Measurements from ENCODE around the gene SLC35B2.

The SLC35B2 gene

DNA sequence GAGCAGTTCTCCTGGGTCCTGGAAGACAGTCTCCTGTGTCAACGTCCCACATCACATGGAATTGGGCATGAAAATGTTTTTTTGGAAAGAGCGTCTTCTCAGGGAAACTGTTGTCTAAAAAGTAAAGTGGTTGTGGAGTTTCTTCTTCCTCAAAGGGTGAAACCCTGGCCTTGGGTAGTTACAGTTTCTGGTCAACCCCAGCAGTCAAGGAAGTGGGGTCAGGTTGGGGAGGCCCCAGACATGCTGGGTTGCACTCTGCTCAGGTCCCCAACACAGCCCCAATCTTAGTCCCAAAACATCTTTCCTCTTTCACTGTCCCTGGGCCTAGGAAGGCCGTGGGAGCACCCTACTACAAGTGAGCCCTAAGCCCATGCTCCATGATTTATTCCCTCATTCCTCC is 9.0 kb upstream of the SLC35B2 start:
- no peak for DNase-seq

GRCh38 chr6:44265722-44266233 is 8.4 kb upstream of the SLC35B2 start:
- DNase-seq: no peak

DNA sequence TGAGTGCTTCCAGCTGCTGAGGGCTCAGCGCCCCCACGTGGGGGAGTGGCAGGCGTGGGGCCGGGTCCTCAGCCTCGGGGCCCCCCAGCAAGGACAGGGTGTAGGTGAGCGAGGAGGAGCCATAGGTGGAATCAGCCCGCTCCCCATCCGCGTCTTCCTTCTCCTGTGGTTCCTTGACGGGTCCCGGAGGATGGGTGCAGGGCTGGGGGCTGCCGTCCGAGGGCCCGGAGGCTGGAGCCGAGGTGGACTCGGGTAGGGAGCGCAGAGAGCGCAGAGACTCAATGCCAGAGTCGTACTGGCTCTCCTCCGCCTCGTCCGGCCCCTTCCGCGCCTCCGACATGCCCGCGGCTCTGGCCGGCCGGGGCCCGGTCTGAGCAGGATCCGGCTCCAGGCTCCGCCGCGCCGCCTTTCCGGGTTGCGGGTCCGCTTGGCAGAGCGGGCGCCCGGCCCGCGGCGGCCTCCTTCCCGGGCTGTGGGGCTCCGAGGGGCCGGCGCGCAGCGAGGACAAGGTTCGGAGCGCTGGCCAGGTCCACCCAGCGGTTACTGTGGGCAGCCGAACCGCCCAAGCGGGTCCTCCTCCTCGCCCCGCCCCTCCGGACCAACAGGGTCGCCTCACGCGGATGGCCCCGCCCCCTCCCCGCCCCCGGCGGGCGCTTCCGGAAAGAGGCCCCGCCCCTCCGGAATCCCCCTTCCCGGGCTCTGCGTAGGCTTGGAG is 7.8 kb upstream of the SLC35B2 start, which contains the start of gene NFKBIE:
TSS of gene NFKBIE (minus strand) at position 545 of the 715 bp plus-strand sequence. CDS start at position 340, 205 bp downstream.
- DNase-seq: peak; percentile 96

- DNase-seq: peak; percentile 34
These were observed 7.1 kb upstream of the SLC35B2 start for GRCh38 chr6:44264154-44265006.

DNA sequence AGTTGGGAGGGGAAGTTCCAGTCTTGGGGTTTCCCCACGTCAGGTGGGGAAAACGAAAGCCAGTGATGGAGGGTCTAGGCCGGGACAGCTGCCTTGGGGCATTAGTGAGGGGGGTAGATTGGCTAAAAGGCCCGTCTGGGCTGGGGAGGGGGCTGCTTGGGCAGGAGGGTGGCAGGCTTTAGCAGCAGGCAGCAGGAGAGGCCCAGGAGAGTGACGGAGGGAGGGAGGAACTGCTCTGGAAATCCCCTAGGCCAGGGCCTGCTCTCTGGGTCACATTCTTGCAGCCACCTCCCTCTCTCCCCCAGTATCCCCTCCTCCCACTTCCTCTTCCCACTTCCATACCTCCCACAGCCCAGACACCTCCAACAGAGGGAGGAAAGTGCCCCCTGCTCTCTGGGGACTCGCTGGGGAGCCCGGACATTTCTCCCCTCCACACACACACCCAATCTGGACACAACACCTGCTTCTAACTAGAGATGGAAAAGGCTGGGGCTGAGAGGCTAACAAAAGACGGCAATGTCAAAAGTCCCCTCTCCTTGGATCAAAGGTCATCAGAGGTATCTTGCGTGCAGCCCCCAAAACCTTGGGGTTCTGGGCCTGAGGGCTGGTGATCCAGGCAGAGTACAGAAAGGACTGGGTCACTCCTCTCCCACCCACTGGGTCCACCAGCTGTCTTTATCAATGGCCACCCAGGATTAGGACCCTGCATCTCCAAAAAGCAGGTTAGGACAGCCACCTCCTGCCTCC is 6.2 kb upstream of the SLC35B2 start:
- peak; percentile 32 for DNase-seq

DNA sequence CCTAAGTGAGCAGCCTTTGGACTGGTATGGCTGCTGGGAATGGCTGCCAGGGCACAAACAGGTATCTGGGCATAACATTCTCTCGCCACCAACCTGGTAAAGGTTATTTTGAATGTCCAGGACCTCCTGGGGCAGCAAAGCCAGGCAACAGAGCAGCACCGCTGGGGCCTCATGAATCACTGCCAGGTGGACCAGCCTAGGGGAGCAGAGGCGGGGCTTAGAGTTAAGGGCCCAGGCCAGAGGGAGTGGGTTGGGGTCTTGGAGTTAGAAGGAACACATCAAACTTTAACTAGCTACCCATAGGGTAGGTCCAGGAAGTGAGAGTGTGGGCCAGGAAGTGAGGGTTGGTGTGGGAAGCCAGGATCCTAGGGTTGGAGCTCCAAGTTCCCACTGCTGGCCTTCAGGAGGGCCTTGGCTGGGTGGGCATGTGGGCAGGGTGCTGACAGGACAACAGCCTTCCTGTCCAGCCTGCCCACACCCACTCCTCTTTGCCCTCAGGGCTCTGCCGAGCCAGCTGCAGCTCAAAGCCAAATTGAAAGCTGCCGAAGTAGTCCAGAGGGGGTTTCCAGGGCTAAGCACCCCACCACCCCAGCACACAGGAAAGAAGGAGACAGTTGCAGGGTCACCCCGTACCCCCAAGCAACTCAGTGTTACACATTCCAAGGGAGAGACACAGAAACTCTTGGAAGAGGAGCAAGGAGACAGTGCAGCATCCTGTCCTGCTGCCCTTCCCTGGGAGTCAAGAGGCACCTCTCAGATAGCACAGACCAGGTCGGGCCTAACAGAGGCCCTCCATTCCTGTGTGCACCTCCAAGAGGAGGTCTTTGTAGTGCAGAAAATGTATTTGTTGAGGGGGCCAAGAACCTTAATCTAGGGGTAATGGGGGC is 5.4 kb upstream of the SLC35B2 start:
- DNase-seq: no peak

GRCh38 chr6:44261581-44261980 is 4.3 kb upstream of the SLC35B2 start:
- DNase-seq: no peak

- DNase-seq: no peak
These were observed 3.3 kb upstream of the SLC35B2 start for GRCh38 chr6:44260451-44261297.

GRCh38 chr6:44260011-44260410 is 2.7 kb upstream of the SLC35B2 start:
- DNase-seq: no peak

GRCh38 chr6:44258921-44259320 is 1.6 kb upstream of the SLC35B2 start:
- no peak for DNase-seq

GRCh38 chr6:44258325-44258863 is 1.1 kb upstream of the SLC35B2 start:
- DNase-seq: no peak

DNA sequence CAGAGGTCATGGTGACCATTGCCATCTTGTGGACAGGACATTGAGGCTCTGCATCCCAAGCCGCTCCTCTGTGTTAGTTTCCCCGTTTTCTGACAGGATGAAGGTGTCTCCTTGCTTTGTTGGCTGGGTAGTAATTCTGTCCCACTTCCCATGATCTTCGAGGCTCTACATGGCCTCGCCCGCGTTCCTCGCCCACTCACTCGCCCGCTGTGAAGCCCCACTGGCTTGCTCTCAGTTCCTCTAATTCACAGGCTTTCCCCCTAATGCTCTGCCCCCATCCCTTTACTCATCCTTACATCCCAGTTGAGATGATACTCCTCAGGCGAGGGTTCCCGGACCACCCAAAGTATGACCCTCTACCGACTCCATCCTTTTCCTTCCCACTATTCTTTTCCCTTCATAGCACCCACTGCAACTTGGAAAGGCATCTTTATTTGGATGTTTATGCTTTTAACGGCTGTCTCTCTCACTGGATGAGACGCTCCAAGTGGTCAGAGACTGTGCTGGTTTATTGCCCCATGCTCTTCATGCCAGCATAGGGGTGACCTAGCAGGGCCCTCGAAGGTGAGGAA is 511 bp upstream of the SLC35B2 start:
- DNase-seq: no peak

DNA sequence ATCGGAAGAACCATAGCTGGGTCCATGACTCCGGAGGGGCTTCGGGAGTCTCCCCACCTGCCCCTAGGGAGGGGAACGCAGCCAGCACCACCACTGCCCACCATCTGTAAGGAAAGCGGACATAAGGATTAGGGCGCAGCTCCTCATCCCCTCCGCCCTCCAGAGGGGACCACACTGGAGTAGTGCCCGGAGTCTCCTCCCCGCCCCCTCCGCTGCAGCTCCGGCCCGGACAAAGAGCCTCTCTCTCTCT is 628 bp downstream of the SLC35B2 start:
- DNase-seq: no peak

- no peak for DNase-seq
These were observed 1.2 kb downstream of the SLC35B2 start for GRCh38 chr6:44255871-44256774.

DNA sequence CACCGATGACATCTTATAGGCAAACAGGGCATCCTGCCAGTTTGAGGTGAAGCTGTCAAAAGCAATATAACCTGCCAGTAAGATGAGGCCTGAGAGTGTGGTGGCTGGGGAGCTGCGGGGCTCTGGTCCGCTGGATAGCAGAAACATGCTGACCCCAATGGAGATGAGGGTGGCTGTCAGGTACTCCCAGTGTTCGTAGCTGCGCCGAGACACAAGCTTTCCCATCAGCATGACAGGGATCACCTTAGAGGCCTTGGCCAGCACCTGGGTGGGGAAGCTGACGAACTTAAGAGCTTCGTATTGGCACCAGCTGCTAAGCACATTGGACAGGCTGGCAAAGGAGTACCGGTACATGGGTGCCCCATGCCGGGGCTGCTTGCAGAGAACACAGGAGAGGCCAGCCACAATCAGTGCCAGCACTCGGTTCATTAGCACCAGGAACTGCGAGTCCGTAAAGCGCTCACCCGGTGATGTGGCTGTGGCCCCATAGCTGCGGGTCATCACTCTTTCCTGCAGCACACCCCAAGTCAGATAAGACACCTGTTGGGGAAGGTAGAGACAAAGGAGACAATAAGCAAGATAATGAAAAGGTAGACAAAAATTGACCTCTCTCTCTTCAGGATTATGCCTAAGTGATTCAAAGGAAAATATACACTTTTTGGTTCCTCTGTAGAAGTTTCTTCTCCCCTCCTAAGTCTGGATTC is 2.1 kb downstream of the SLC35B2 start:
- no peak for DNase-seq

- no peak for DNase-seq
These were observed 2.9 kb downstream of the SLC35B2 start for GRCh38 chr6:44254191-44255104.

GRCh38 chr6:44253307-44254101 is 3.8 kb downstream of the SLC35B2 start:
- peak; percentile 61 for DNase-seq
